PC-9 (cell line): ENCODE measurements around the gene DEUP1. TPM values are rescaled to one million over a fixed set of nuclear protein-coding genes. Genes with fewer than 3 reads are reported as not detected.

ENCODE experiments used
- BruUV-seq: library from RNA; stranded (reverse); fragments of 400-500 nt; replicated peaks from 2 replicates; lab custom pipeline; 2021; lab: Mats Ljungman, UMichigan
- CTCF ChIA-PET: fragments of 300-600 bp; sonication (Branson Sonifier 250); formaldehyde crosslinking; loops from one replicate; lab custom pipeline; 2022; ENCODE audit warnings: antibody characterized with exemption; lab: Charles Lee
- POLR2A ChIA-PET: fragments of 300-600 bp; sonication (Branson Sonifier 250); formaldehyde crosslinking; loops from one replicate; lab custom pipeline; 2022; ENCODE audit warnings: antibody characterized with exemption; ENCODE audit not compliant: unreplicated experiment; lab: Charles Lee
- DNase-seq, 2 experiments: peaks; one replicate each; pipeline versions ENCODE4 v3.0.0 to v3.0.0-alpha.2; 2015 to 2022; ENCODE audit warnings: mixed read lengths in 1 of 2
- H2AFZ ChIP-seq: fragments of 200-600 bp; sonication (generic); 2 replicates; pipeline ENCODE4 v1.8.1; 2017; ENCODE audit warnings: antibody characterized with exemption
- H3F3A ChIP-seq: fragments of 200-600 bp; sonication (generic); 2 replicates; pipeline ENCODE4 v1.8.1; 2017; ENCODE audit warnings: antibody characterized with exemption, mild to moderate bottlenecking, low read depth; ENCODE audit not compliant: insufficient read depth
- H3K27ac ChIP-seq: fragments of 200-600 bp; sonication (generic); 2 replicates; pipeline ENCODE4 v1.6.1; 2016; ENCODE audit warnings: mixed run types
- H3K27me3 ChIP-seq: fragments of 200-600 bp; sonication (generic); 2 replicates; pipeline ENCODE4 v1.6.1; 2016; ENCODE audit warnings: low read depth, mixed run types; ENCODE audit not compliant: insufficient read depth
- H3K36me3 ChIP-seq: fragments of 200-600 bp; sonication (generic); 2 replicates; pipeline ENCODE4 v1.6.1; 2016; ENCODE audit warnings: low read depth, mixed run types
- H3K4me1 ChIP-seq: fragments of 200-600 bp; sonication (generic); replicated peaks from 2 replicates; pipeline ENCODE4 v1.6.1; 2016; ENCODE audit warnings: mixed run types; ENCODE audit not compliant: insufficient read depth
- H3K4me2 ChIP-seq: fragments of 200-600 bp; sonication (generic); 2 replicates; pipeline ENCODE4 v1.6.1; 2017; ENCODE audit warnings: mixed run types
- H3K4me3 ChIP-seq: fragments of 200-600 bp; sonication (generic); 2 replicates; pipeline ENCODE4 v1.6.1; 2016; ENCODE audit warnings: mixed run types
- H3K79me2 ChIP-seq: fragments of 200-600 bp; sonication (generic); 2 replicates; pipeline ENCODE4 v1.6.1; 2017; ENCODE audit warnings: low read depth, mixed run types
- H3K9me2 ChIP-seq: fragments of 200-600 bp; sonication (generic); 2 replicates; pipeline ENCODE4 v1.8.1; 2017; ENCODE audit warnings: mild to moderate bottlenecking; ENCODE audit not compliant: insufficient read depth
- H3K9me3 ChIP-seq: fragments of 200-600 bp; sonication (generic); 2 replicates; pipeline ENCODE4 v1.8.1; 2016; ENCODE audit warnings: low read depth; ENCODE audit not compliant: insufficient read depth
- H4K20me1 ChIP-seq: fragments of 200-600 bp; sonication (generic); 2 replicates; pipeline ENCODE4 v1.8.1; 2017; ENCODE audit not compliant: insufficient read depth
- EZH2 ChIP-seq: fragments of 200-600 bp; sonication (generic); IDR thresholded peaks from 2 replicates; pipeline ENCODE4 v1.8.0; 2017; ENCODE audit warnings: antibody characterized with exemption, low read depth
- intact Hi-C: fragments of 100-400 bp; cut with micrococcal nuclease; formaldehyde crosslinking; loops from one replicate; pipeline ENCODE4 v1.10.0; 2022; ENCODE audit not compliant: unreplicated experiment
- total RNA-seq: library from RNA; stranded (reverse); gene quantifications from 2 replicates; pipeline ENCODE4 v1.2.3, GENCODE V29; 2021
- TF ChIP-seq, protein P1 (sequence below): fragments of 200-600 bp; sonication (generic); conservative IDR thresholded peaks from 2 replicates; pipeline ENCODE4 v1.6.1; 2017; ENCODE audit warnings: mixed run types, antibody characterized with exemption, mild to moderate bottlenecking, moderate library complexity

Gene DEUP1
- total RNA-seq, 1 experiment from 2014 or later, result not detected

DNA sequence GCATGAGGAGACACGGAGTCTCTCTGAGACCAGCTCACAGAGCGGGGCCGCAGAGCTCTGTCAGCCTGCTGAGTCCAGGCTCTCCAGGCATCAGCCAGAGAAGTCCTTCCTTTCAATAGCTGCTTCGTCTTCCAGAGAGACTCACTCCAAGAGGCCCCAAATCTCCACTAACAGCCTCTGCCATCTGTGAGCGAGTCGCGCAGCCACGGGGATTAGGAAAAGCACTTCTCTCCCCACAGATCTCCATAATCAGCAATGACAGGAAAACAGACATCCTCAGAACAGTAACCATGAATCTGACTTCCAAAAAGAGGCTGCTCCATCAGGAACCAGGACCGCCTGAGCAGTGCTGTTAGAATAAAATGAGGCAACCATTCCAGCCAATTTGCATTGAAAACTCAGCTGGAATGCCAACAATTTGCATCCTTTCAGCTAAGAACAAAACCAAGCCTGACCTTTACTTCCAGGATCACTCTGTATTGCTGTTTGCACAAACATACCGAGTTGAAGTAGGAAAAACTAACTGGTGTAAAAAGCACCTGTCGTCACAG, 147.2 kb downstream of the DEUP1 start:
- no peak overlapping the region for H2AFZ ChIP-seq
- peaks cover 18% of the 10 kb centered on the region for H3K4me1 ChIP-seq
- no peak for DNase-seq
- no peak overlapping the region for H3K4me3 ChIP-seq
- no peak overlapping the region for H3K27ac ChIP-seq
- no peaks in the 10 kb centered on the region for H3F3A ChIP-seq
- ChIA-PET CTCF (no interaction called here), POLR2A (no interaction called here)
- no peaks in the 10 kb centered on the region for H3K79me2 ChIP-seq
- no peaks in the 10 kb centered on the region for H3K9me2 ChIP-seq
- intact Hi-C loops, result no loop called here
- no TSS peak for BruUV-seq
- no peaks in the 10 kb centered on the region for H3K9me3 ChIP-seq
- H3K4me2 ChIP-seq, result no peak overlapping the region
- TF ChIP-seq, protein P1, sequence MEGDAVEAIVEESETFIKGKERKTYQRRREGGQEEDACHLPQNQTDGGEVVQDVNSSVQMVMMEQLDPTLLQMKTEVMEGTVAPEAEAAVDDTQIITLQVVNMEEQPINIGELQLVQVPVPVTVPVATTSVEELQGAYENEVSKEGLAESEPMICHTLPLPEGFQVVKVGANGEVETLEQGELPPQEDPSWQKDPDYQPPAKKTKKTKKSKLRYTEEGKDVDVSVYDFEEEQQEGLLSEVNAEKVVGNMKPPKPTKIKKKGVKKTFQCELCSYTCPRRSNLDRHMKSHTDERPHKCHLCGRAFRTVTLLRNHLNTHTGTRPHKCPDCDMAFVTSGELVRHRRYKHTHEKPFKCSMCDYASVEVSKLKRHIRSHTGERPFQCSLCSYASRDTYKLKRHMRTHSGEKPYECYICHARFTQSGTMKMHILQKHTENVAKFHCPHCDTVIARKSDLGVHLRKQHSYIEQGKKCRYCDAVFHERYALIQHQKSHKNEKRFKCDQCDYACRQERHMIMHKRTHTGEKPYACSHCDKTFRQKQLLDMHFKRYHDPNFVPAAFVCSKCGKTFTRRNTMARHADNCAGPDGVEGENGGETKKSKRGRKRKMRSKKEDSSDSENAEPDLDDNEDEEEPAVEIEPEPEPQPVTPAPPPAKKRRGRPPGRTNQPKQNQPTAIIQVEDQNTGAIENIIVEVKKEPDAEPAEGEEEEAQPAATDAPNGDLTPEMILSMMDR, result no peak
- TF ChIP-seq EZH2, result no peak
- H4K20me1 ChIP-seq, result no peaks in the 10 kb centered on the region
- no peaks in the 10 kb centered on the region for H3K36me3 ChIP-seq
- H3K27me3 ChIP-seq, result no peaks in the 10 kb centered on the region

DNA sequence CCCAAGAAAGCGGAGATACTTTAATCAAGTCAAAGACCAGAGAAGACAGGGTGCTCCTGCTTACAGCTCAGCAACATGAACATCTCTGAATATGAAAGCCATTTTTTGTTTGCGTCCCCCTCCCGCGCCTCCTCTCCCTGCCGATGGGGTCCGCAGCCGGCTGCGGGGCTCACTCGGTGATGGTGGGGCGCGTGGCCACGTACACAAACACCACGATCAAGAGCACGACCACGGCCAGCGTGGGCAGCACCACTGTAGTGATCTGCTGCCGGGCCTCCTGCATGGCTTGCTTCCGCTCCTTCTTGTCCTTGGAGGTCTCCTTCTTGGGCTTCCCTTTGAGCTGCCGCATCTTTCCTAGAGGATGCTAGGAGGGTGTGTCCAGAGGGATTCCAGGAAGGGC, 148.3 kb downstream of the DEUP1 start:
- Histone ChIP-seq H3K79me2 (no peaks in the 10 kb centered on the region), H3K9me3 (no peaks in the 10 kb centered on the region), H3F3A (no peaks in the 10 kb centered on the region), H3K9me2 (no peaks in the 10 kb centered on the region), H3K4me2 (no peak overlapping the region), H3K4me1 (peaks cover 18% of the 10 kb centered on the region), H3K27me3 (no peaks in the 10 kb centered on the region), H3K4me3 (no peak overlapping the region), H3K36me3 (no peaks in the 10 kb centered on the region), H3K27ac (no peak overlapping the region), H2AFZ (no peak overlapping the region), H4K20me1 (no peaks in the 10 kb centered on the region)
- ChIA-PET POLR2A (no interaction called here), CTCF (no interaction called here)
- intact Hi-C loops, result no loop called here
- BruUV-seq, result no TSS peak
- no peak for TF ChIP-seq EZH2
- TF ChIP-seq, protein P1, result no peak
- DNase-seq, result no peak

DNA sequence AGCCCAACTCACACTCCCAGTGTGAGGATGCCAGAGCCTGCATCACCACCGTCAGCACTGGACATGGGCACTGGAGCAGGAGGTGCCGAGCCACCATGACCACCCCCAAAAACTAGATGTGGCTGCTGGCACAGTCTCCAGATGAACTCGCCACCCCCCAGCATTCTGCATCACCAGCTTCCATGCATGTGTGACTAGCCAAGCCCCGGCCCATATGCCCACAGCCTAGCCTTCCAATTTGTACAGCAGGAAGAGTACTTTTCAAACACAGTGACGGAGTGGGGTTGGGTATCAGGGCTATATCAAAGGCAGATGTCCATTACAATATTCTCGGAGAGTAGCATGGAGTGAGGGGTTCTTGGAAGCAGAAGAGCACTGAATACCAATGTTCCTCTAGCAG, 149.7 kb downstream of the DEUP1 start:
- Histone ChIP-seq H3K9me2 (no peaks in the 10 kb centered on the region), H3K4me2 (no peak overlapping the region), H3K9me3 (no peaks in the 10 kb centered on the region), H3K4me1 (peaks cover 18% of the 10 kb centered on the region), H3F3A (no peaks in the 10 kb centered on the region), H3K27ac (no peak overlapping the region), H3K36me3 (no peaks in the 10 kb centered on the region), H3K79me2 (no peaks in the 10 kb centered on the region), H3K27me3 (no peaks in the 10 kb centered on the region), H4K20me1 (no peaks in the 10 kb centered on the region), H2AFZ (no peak overlapping the region), H3K4me3 (no peak overlapping the region)
- POLR2A ChIA-PET, result no interaction called here
- intact Hi-C loops, result no loop called here
- BruUV-seq, result no TSS peak
- TF ChIP-seq, protein P1, result no peak
- no peak for TF ChIP-seq EZH2
- DNase-seq, result no peak
- CTCF ChIA-PET, result no interaction called here
